ENCODE results near the gene KLHL29.

KLHL29 gene

GRCh38 chr2:23559561-23560239 is 174.7 kb downstream of the KLHL29 start:
- no peak for DNase-seq

GRCh38 chr2:23561088-23561487 is 176.1 kb downstream of the KLHL29 start:
- DNase-seq, result no peak

GRCh38 chr2:23561544-23561943 is 176.6 kb downstream of the KLHL29 start:
- no peak for DNase-seq

GRCh38 chr2:23562143-23562542 is 177.2 kb downstream of the KLHL29 start:
- DNase-seq, result no peak

- DNase-seq, result no peak
These were observed 178.2 kb downstream of the KLHL29 start for GRCh38 chr2:23563151-23563550.

GRCh38 chr2:23563673-23564614 is 179.0 kb downstream of the KLHL29 start:
- peak; percentile 91 for DNase-seq

- peak; percentile 32 for DNase-seq
These were observed 179.6 kb downstream of the KLHL29 start for GRCh38 chr2:23564615-23564960.

- DNase-seq, result no peak
These were observed 180.4 kb downstream of the KLHL29 start for GRCh38 chr2:23565374-23565773.

GRCh38 chr2:23565814-23566213 is 180.8 kb downstream of the KLHL29 start:
- DNase-seq, result no peak

- DNase-seq, result peak; percentile 25
These were observed 181.5 kb downstream of the KLHL29 start for GRCh38 chr2:23566241-23567142.

- DNase-seq, result no peak
These were observed 182.3 kb downstream of the KLHL29 start for GRCh38 chr2:23567161-23567756.

- no peak for DNase-seq
These were observed 183.2 kb downstream of the KLHL29 start for GRCh38 chr2:23568211-23568610.

- DNase-seq, result no peak
These were observed 183.7 kb downstream of the KLHL29 start for GRCh38 chr2:23568626-23569190.

GRCh38 chr2:23569761-23570365 is 184.9 kb downstream of the KLHL29 start:
- DNase-seq, result no peak

GRCh38 chr2:23571085-23571484 is 186.1 kb downstream of the KLHL29 start:
- DNase-seq, result no peak

- no peak for DNase-seq
These were observed 186.7 kb downstream of the KLHL29 start for GRCh38 chr2:23571527-23572282.

GRCh38 chr2:23574919-23575654 is 190.1 kb downstream of the KLHL29 start:
- DNase-seq, result no peak

- DNase-seq, result no peak
These were observed 194.1 kb downstream of the KLHL29 start for GRCh38 chr2:23578964-23579671.

GRCh38 chr2:23579674-23580073 is 194.7 kb downstream of the KLHL29 start:
- DNase-seq, result no peak

- DNase-seq, result no peak
These were observed 198.5 kb downstream of the KLHL29 start for GRCh38 chr2:23583467-23583866.

All from HCEC 1CT (cell line).